Spleen (tissue), 7 donors: ENCODE measurements around the gene DCUN1D5.

Experiments used
- POLR2A ChIP-seq, 3 donors: fragments of 450-650 bp; IDR thresholded peaks; one replicate each; pipeline ENCODE4 v1.5.1; 2017; ENCODE audit warnings: antibody characterized with exemption in 3 of 3, mild to moderate bottlenecking in 1 of 3
- POLR2AphosphoS5 ChIP-seq, 3 donors: sonication (generic); formaldehyde crosslinking; IDR thresholded peaks; one replicate each; pipeline ENCODE4 v1.5.1; 2017; ENCODE audit warnings: antibody characterized with exemption in 3 of 3
- TF ChIP-seq, protein P1 (sequence below), 11 experiments: fragments of 200-600 bp in 7 of 11; fragments of 450-650 bp in 4 of 11; sonication (generic) in 4 of 11; IDR thresholded peaks in 8 of 11; conservative IDR thresholded peaks in 3 of 11; 1 replicate in 7 of 11; 2 replicates in 4 of 11; pipeline versions ENCODE4 v1.4.0 to v1.8.0; 2016 to 2021; ENCODE audit warnings: antibody characterized with exemption in 11 of 11, inconsistent platforms in 4 of 11, mild to moderate bottlenecking in 1 of 11
- donor health status: DM: no; HTN: no; CAD: no; lungs with moderate emphysema.
- donor health status: DM: no; HTN: no; CAD: no.
- donor health status: DM: no; HTN: no; CAD: no.

GRCh38 chr11:103069367-103069766 lies 22.6 kb downstream of the DCUN1D5 start:
- TF ChIP-seq, protein P1, sequence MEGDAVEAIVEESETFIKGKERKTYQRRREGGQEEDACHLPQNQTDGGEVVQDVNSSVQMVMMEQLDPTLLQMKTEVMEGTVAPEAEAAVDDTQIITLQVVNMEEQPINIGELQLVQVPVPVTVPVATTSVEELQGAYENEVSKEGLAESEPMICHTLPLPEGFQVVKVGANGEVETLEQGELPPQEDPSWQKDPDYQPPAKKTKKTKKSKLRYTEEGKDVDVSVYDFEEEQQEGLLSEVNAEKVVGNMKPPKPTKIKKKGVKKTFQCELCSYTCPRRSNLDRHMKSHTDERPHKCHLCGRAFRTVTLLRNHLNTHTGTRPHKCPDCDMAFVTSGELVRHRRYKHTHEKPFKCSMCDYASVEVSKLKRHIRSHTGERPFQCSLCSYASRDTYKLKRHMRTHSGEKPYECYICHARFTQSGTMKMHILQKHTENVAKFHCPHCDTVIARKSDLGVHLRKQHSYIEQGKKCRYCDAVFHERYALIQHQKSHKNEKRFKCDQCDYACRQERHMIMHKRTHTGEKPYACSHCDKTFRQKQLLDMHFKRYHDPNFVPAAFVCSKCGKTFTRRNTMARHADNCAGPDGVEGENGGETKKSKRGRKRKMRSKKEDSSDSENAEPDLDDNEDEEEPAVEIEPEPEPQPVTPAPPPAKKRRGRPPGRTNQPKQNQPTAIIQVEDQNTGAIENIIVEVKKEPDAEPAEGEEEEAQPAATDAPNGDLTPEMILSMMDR (IDR thresholded peaks at IDR 0.05 in 8 of 11, conservative IDR thresholded peaks at IDR 0.05 in 3 of 11): no peak
- TF ChIP-seq POLR2A (IDR thresholded peaks at IDR 0.05): no peak
- no peak for TF ChIP-seq POLR2AphosphoS5 (IDR thresholded peaks at IDR 0.05)
